ENCODE results near the gene BMPR2. TPM values are rescaled to one million over a fixed set of nuclear protein-coding genes. Genes with fewer than 3 reads are reported as not detected.

The BMPR2 gene
- total RNA-seq, 4 donors from 2014 or later: 30.4 to 50.2 (median 36.5) TPM

- intact Hi-C loops (cut with DNase I; ENCODE audit: low total_unique reads): no loop called here
- 71 to 78% methylated on average over 3 of the region's 3 CpGs for WGBS, 2 donors
- DNase-seq (ENCODE audit: low spot score in 2 of 2): no peak
- TF ChIP-seq CTCF (IDR thresholded peaks at IDR 0.05) (no peak), POLR2A (IDR thresholded peaks at IDR 0.05) (no peak)
- H3K4me3 ChIP-seq (ENCODE audit: low read depth, poor library complexity, severe bottlenecking): no peak overlapping the region
These were observed 73.2 kb downstream of the BMPR2 start for GRCh38 chr2:202449344-202449743.

GRCh38 chr2:202450785-202451184 lies 74.7 kb downstream of the BMPR2 start:
- no peak overlapping the region for H3K4me3 ChIP-seq (ENCODE audit: low read depth, poor library complexity, severe bottlenecking)
- DNase-seq (ENCODE audit: low spot score in 2 of 2): no peak
- TF ChIP-seq POLR2A (IDR thresholded peaks at IDR 0.05) (no peak), CTCF (IDR thresholded peaks at IDR 0.05) (no peak)
- intact Hi-C loops (cut with DNase I; ENCODE audit: low total_unique reads): no loop called here

- no peak for DNase-seq (ENCODE audit: low spot score in 2 of 2)
- H3K4me3 ChIP-seq (ENCODE audit: low read depth, poor library complexity, severe bottlenecking): no peak overlapping the region
- intact Hi-C loops (cut with DNase I; ENCODE audit: low total_unique reads): no loop called here
- 96 to 100% methylated on average over 1 of the region's 1 CpG for WGBS, 2 donors
- no peak for TF ChIP-seq POLR2A (IDR thresholded peaks at IDR 0.05)
- no peak for TF ChIP-seq CTCF (IDR thresholded peaks at IDR 0.05)
These were observed 76.6 kb downstream of the BMPR2 start for GRCh38 chr2:202452744-202453143.

GRCh38 chr2:202454536-202454935 lies 78.4 kb downstream of the BMPR2 start:
- TF ChIP-seq POLR2A (IDR thresholded peaks at IDR 0.05): no peak
- WGBS, 2 donors: 83 to 87% methylated on average over 3 of the region's 3 CpGs
- DNase-seq (ENCODE audit: low spot score in 2 of 2): no peak
- H3K4me3 ChIP-seq (ENCODE audit: low read depth, poor library complexity, severe bottlenecking): no peak overlapping the region
- intact Hi-C loops (cut with DNase I; ENCODE audit: low total_unique reads): no loop called here

- 94 to 100% methylated on average over 1 of the region's 1 CpG for WGBS, 2 donors
- intact Hi-C loops (cut with DNase I; ENCODE audit: low total_unique reads): no loop called here
- no peak for DNase-seq (ENCODE audit: low spot score in 2 of 2)
- TF ChIP-seq CTCF (IDR thresholded peaks at IDR 0.05) (no peak), POLR2A (IDR thresholded peaks at IDR 0.05) (no peak)
- H3K4me3 ChIP-seq (ENCODE audit: low read depth, poor library complexity, severe bottlenecking): no peak overlapping the region
These were observed 79.0 kb downstream of the BMPR2 start for GRCh38 chr2:202455114-202455513.

GRCh38 chr2:202460119-202460518 lies 84.0 kb downstream of the BMPR2 start:
- intact Hi-C loops (cut with DNase I; ENCODE audit: low total_unique reads): no loop called here
- no peak overlapping the region for H3K4me3 ChIP-seq (ENCODE audit: low read depth, poor library complexity, severe bottlenecking)
- no peak for TF ChIP-seq CTCF (IDR thresholded peaks at IDR 0.05)
- TF ChIP-seq POLR2A (IDR thresholded peaks at IDR 0.05): no peak
- WGBS, 2 donors: 96 to 98% methylated on average over 2 of the region's 2 CpGs
- no peak for DNase-seq (ENCODE audit: low spot score in 2 of 2)

Data from lower leg skin (tissue), 4 donors.